Endothelial cell (in vitro differentiated cells): Measurements from ENCODE around the gene MNX1. TPM values are rescaled to one million over a fixed set of nuclear protein-coding genes. Genes with fewer than 3 reads are reported as not detected.

ENCODE experiments used
- DNase-seq: peaks from one replicate; pipeline ENCODE4 v3.0.0; 2021; ENCODE audit warnings: low spot score
- H3K27ac Mint-ChIP-seq: one replicate; pipeline ENCODE4 v1.8.0; 2021; ENCODE audit warnings: mixed read lengths, inconsistent platforms; ENCODE audit not compliant: unreplicated experiment
- H3K27me3 Mint-ChIP-seq: one replicate; pipeline ENCODE4 v1.8.0; 2021; ENCODE audit warnings: mild to moderate bottlenecking, moderate library complexity, mixed read lengths, inconsistent platforms; ENCODE audit not compliant: unreplicated experiment
- H3K36me3 Mint-ChIP-seq: one replicate; pipeline ENCODE4 v1.8.0; 2021; ENCODE audit warnings: mild to moderate bottlenecking, low read depth, mixed read lengths, inconsistent platforms; ENCODE audit not compliant: unreplicated experiment
- H3K4me1 Mint-ChIP-seq: one replicate; pipeline ENCODE4 v1.8.0; 2021; ENCODE audit warnings: mild to moderate bottlenecking, mixed read lengths, inconsistent platforms; ENCODE audit not compliant: unreplicated experiment
- H3K4me3 Mint-ChIP-seq: one replicate; pipeline ENCODE4 v1.8.0; 2021; ENCODE audit warnings: mild to moderate bottlenecking, mixed read lengths, inconsistent platforms; ENCODE audit not compliant: unreplicated experiment
- H3K9me3 Mint-ChIP-seq: one replicate; pipeline ENCODE4 v1.8.0; 2021; ENCODE audit warnings: mixed read lengths, inconsistent platforms; ENCODE audit not compliant: unreplicated experiment
- total RNA-seq: library from RNA; stranded (reverse); fragmentation: NEBNext Ultra II Directional; extraction: Animal tissue kit (Norgen Biotek cat#: 25700); gene quantifications from one replicate; pipeline ENCODE4 v1.2.1, GENCODE V29; 2021; ENCODE audit not compliant: unreplicated experiment
- TF ChIP-seq, protein P1 (sequence below): fragments of 200-600 bp; sonication (generic); IDR thresholded peaks from one replicate; pipeline ENCODE4 v1.5.0; 2021; ENCODE audit warnings: antibody characterized with exemption; ENCODE audit not compliant: unreplicated experiment

Gene MNX1
- total RNA-seq, 1 donor from 2014 or later, result 3.8 TPM

DNA sequence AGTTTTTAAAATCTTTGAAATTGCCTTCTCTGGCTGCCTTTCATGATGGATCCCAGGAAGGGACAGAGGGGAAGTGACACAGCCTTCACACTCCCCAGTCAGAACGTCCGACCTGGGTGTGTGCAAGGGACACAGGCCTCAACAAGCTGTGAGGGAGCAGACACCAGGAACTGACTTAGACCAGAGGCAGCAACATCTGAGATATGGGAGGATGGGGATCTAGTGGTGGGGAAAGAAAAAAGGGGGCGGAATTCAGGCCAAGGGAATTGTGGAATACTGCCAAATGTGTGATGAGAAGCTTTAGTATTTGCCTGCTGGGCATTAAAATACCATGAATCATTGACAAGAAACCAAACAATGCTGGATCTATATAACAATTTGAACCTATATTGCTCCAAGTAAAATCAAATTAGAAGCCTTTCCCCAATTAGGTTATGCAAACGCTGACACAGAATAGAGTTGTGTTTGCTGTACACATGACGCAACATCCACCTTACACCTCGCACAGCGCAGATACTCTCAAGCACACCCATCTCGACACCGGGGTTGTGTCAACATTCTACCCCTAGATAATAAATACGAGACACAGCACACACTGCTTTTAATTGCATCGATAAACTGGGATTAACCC, 17.2 kb upstream of the MNX1 start:
- TF ChIP-seq, protein P1, sequence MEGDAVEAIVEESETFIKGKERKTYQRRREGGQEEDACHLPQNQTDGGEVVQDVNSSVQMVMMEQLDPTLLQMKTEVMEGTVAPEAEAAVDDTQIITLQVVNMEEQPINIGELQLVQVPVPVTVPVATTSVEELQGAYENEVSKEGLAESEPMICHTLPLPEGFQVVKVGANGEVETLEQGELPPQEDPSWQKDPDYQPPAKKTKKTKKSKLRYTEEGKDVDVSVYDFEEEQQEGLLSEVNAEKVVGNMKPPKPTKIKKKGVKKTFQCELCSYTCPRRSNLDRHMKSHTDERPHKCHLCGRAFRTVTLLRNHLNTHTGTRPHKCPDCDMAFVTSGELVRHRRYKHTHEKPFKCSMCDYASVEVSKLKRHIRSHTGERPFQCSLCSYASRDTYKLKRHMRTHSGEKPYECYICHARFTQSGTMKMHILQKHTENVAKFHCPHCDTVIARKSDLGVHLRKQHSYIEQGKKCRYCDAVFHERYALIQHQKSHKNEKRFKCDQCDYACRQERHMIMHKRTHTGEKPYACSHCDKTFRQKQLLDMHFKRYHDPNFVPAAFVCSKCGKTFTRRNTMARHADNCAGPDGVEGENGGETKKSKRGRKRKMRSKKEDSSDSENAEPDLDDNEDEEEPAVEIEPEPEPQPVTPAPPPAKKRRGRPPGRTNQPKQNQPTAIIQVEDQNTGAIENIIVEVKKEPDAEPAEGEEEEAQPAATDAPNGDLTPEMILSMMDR, result no peak
- no peaks in the 10 kb centered on the region for H3K9me3 Mint-ChIP-seq
- no peak overlapping the region for H3K27ac Mint-ChIP-seq
- no peaks in the 10 kb centered on the region for H3K36me3 Mint-ChIP-seq
- H3K4me1 Mint-ChIP-seq, result peaks cover 3% of the 10 kb centered on the region
- no peak for DNase-seq
- peaks cover 11% of the 10 kb centered on the region for H3K27me3 Mint-ChIP-seq
- H3K4me3 Mint-ChIP-seq, result no peak overlapping the region

DNA sequence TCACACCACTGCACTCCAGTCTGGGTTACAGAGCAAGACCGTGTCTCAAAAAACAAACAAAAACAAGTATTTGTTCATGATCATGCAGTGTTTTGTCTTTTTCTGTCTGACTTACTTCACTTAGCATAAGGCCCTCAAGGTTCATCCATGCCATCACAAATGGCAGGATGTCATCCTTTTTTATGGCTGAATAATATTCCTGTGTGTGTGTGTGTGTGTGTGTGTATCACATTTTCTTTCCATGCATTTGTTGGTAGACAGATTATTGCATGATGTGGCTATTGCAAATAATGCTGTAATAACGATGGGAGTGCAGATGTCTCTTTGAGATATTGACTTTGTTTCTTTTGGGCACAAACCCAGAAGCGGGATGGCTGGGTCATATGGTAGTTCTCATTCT, 14.3 kb upstream of the MNX1 start:
- TF ChIP-seq, protein P1, result no peak
- H3K4me3 Mint-ChIP-seq, result no peak overlapping the region

DNA sequence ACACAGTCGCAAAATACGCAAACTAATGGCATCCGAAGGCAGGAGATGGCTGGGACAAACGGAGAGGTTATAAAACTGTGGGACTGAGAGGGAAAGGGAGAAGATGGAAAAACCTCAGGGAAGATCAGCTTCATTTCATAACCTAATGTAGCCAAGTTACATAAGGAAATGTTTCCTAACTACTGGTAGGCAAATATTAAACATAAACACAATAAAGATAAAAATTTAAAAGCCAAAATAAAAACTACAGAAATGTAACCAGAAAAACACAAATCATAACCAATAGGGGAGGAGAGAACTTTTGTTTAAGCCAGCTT, 13.1 kb upstream of the MNX1 start:
- TF ChIP-seq, protein P1, result no peak
- no peaks in the 10 kb centered on the region for H3K36me3 Mint-ChIP-seq
- no peak overlapping the region for H3K4me3 Mint-ChIP-seq
- peaks cover 12% of the 10 kb centered on the region for H3K4me1 Mint-ChIP-seq
- H3K9me3 Mint-ChIP-seq, result no peaks in the 10 kb centered on the region
- H3K27ac Mint-ChIP-seq, result no peak overlapping the region
- DNase-seq, result no peak
- peaks cover 17% of the 10 kb centered on the region for H3K27me3 Mint-ChIP-seq

More for the DNA sequence above, 14.3 kb upstream of the MNX1 start:
- Mint-ChIP-seq H3K9me3 (no peaks in the 10 kb centered on the region), H3K27me3 (peaks cover 10% of the 10 kb centered on the region), H3K27ac (no peak overlapping the region), H3K4me1 (peaks cover 8% of the 10 kb centered on the region), H3K36me3 (no peaks in the 10 kb centered on the region)
- DNase-seq, result no peak

DNA sequence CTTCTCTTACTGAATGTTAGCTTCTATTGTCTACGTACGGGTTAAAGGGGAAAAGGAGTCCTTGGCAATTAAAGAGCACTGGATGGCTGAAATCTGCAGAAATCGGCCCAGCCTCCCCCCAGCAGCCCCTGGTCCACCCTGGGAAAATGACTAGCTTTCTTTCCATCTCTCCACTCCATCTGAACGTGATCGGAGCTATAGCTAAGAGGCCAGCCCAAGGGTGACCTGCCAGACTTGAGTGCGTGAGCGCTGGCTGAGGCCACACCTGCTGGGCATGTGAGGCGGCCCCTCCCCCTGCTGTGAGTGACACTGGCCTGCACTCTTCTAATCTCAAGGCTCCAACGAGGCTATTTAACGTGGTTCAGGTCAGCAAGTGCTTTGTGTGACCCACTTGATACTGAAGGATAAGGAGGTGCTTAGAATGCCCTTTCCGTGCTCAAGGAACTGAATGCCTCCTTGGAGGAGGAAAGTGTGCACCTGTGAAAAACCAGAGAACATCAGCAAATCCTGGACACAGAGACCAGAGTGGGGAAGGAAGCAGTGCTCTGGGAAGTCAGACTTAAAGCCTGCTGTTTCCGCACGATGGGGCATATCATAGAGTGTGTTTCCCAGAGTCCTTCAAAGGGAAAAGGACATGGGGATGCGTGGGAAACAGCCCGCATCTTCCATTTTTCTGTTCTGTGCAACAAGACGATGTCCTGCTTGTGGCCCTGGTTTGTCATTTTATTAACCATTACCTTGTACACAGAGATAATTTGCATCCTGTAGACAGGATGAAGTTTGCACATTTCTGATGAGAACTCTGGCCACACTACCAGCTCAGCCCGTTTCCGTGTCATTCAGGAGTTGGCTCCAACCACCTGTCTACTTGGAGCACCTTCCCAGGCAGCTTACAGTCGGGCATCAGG, 12.5 kb upstream of the MNX1 start:
- TF ChIP-seq, protein P1, result no peak
- Mint-ChIP-seq H3K27ac (no peak overlapping the region), H3K9me3 (no peaks in the 10 kb centered on the region), H3K36me3 (no peaks in the 10 kb centered on the region), H3K4me3 (peak overlapping the region; percentile 49), H3K4me1 (peaks cover 14% of the 10 kb centered on the region), H3K27me3 (peaks cover 19% of the 10 kb centered on the region)
- DNase-seq, result no peak
